ENCODE data around the gene CASK. TPM values are rescaled to one million over a fixed set of nuclear protein-coding genes. Genes with fewer than 3 reads are reported as not detected.
A peak's percentile ranks its signal among the peaks of the same experiment; 100 is the strongest.

Gene CASK
- total RNA-seq, 2 experiments from 2014 or later = 18.2 to 20.2 TPM

- DNase-seq (no peak), ATAC-seq (no peak)
- ChIA-PET POLR2A (no interaction called here), CTCF (no interaction called here)
- Mint-ChIP-seq H3K9me3 (no peaks in the 10 kb centered on the region), H3K27me3 (no peaks in the 10 kb centered on the region), H3K36me3 (ENCODE audit: low read depth) (peaks cover 4% of the 10 kb centered on the region), H3K27ac (no peak overlapping the region), H3K4me1 (ENCODE audit: low read depth) (peaks cover 5% of the 10 kb centered on the region), H3K4me3 (no peak overlapping the region)
- TF ChIP-seq CTCF (IDR thresholded peaks at IDR 0.05) = no peak
- intact Hi-C loops (cut with micrococcal nuclease) = no loop called here
These were observed 384.6 kb downstream of the CASK start for GRCh38 chrX:41538707-41539106.

GRCh38 chrX:41530085-41530484 lies 393.3 kb downstream of the CASK start:
- DNase-seq = no peak
- H3K27ac Mint-ChIP-seq = no peak overlapping the region
- ChIA-PET POLR2A (no interaction called here), CTCF (no interaction called here)
- ATAC-seq = no peak
- no peak for TF ChIP-seq CTCF (IDR thresholded peaks at IDR 0.05)
- no peaks in the 10 kb centered on the region for H3K9me3 Mint-ChIP-seq
- H3K27me3 Mint-ChIP-seq = no peaks in the 10 kb centered on the region
- H3K4me1 Mint-ChIP-seq (ENCODE audit: low read depth) = peaks cover 16% of the 10 kb centered on the region
- intact Hi-C loops (cut with micrococcal nuclease) = no loop called here
- H3K4me3 Mint-ChIP-seq = no peak overlapping the region
- peaks cover 11% of the 10 kb centered on the region for H3K36me3 Mint-ChIP-seq (ENCODE audit: low read depth)

DNA sequence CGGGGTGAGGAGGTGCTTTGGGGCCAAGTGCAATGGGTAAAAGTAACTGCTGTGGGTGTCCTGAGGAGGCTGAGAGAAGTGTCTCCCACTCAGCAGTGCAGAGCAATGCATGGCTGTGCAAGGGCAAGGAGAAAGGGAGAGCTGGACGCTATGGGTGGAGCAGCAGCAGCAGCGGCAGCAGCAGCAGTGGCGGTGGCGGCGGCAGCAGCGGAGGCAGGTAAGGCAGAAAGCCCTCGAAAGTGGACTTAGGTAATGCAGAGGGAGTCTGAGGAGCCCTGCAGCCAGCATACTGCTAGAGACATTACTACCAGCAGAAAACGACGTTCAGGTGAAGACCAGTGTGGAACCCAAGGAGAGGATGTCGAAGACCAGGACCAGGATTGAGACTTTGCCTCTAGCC lies 394.1 kb downstream of the CASK start:
- CTCF ChIA-PET = no interaction called here
- intact Hi-C loops (cut with micrococcal nuclease) = no loop called here
- H3K4me1 Mint-ChIP-seq (ENCODE audit: low read depth) = peaks cover 16% of the 10 kb centered on the region
- POLR2A ChIA-PET = no interaction called here
- no peaks in the 10 kb centered on the region for H3K9me3 Mint-ChIP-seq
- H3K27ac Mint-ChIP-seq = no peak overlapping the region
- ATAC-seq (no peak), DNase-seq (no peak)
- peaks cover 12% of the 10 kb centered on the region for H3K36me3 Mint-ChIP-seq (ENCODE audit: low read depth)
- TF ChIP-seq CTCF (IDR thresholded peaks at IDR 0.05) = no peak
- no peak overlapping the region for H3K4me3 Mint-ChIP-seq
- no peaks in the 10 kb centered on the region for H3K27me3 Mint-ChIP-seq

GRCh38 chrX:41528784-41529183 lies 394.6 kb downstream of the CASK start:
- ChIA-PET POLR2A (no interaction called here), CTCF (no interaction called here)
- no peaks in the 10 kb centered on the region for H3K27me3 Mint-ChIP-seq
- H3K36me3 Mint-ChIP-seq (ENCODE audit: low read depth) = peaks cover 12% of the 10 kb centered on the region
- ATAC-seq (no peak), DNase-seq (no peak)
- TF ChIP-seq CTCF (IDR thresholded peaks at IDR 0.05) = no peak
- no peak overlapping the region for H3K27ac Mint-ChIP-seq
- intact Hi-C loops (cut with micrococcal nuclease) = no loop called here
- H3K4me1 Mint-ChIP-seq (ENCODE audit: low read depth) = peaks cover 16% of the 10 kb centered on the region
- H3K9me3 Mint-ChIP-seq = no peaks in the 10 kb centered on the region
- no peak overlapping the region for H3K4me3 Mint-ChIP-seq

GRCh38 chrX:41526925-41527324 lies 396.4 kb downstream of the CASK start:
- ChIA-PET POLR2A (no interaction called here), CTCF (no interaction called here)
- peaks cover 19% of the 10 kb centered on the region for H3K36me3 Mint-ChIP-seq (ENCODE audit: low read depth)
- peak overlapping the region; percentile 62 for H3K27ac Mint-ChIP-seq
- H3K4me1 Mint-ChIP-seq (ENCODE audit: low read depth) = peaks cover 20% of the 10 kb centered on the region
- H3K4me3 Mint-ChIP-seq = no peak overlapping the region
- no peak for TF ChIP-seq CTCF (IDR thresholded peaks at IDR 0.05)
- no peaks in the 10 kb centered on the region for H3K9me3 Mint-ChIP-seq
- DNase-seq (peak; percentile 30), ATAC-seq (peak; percentile 80)
- intact Hi-C loops (cut with micrococcal nuclease) = no loop called here
- H3K27me3 Mint-ChIP-seq = no peaks in the 10 kb centered on the region

Data from activated CD8-positive, alpha-beta T cell treated with anti-CD3 and anti-CD28 coated beads for 36 hours (primary cell).